Measurements from ENCODE around the gene PEPD.

- TF ChIP-seq CTCF (IDR thresholded peaks at IDR 0.05) (no peak), POLR2A (IDR thresholded peaks at IDR 0.05) (no peak), POLR2AphosphoS5 (IDR thresholded peaks at IDR 0.05) (no peak)
Measured at GRCh38 chr19:33421368-33421767, 100.2 kb downstream of the PEPD start.
